ENCODE measurements around the gene NPAS3.

DNA sequence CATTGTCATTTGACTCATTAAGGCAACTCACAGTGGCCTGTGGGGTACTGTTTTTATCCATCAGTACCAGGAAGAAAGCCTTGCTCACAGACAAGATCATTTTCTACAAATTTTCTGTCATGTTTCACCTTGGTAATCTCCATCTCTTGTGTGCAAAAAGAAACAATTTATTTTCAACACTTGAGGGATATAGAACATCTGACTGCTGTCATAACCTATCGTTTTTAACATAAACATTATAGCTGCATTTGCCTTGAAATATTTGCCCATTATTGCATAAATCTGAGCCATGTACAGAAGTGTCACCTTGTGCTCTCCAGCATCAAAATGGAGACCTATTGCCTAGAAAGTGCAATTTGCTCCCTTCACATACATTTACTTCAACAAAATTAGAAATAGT, 300.8 kb downstream of the NPAS3 start:
- no peak for TF ChIP-seq EP300 (IDR thresholded peaks at IDR 0.05)
- TF ChIP-seq, protein P1, sequence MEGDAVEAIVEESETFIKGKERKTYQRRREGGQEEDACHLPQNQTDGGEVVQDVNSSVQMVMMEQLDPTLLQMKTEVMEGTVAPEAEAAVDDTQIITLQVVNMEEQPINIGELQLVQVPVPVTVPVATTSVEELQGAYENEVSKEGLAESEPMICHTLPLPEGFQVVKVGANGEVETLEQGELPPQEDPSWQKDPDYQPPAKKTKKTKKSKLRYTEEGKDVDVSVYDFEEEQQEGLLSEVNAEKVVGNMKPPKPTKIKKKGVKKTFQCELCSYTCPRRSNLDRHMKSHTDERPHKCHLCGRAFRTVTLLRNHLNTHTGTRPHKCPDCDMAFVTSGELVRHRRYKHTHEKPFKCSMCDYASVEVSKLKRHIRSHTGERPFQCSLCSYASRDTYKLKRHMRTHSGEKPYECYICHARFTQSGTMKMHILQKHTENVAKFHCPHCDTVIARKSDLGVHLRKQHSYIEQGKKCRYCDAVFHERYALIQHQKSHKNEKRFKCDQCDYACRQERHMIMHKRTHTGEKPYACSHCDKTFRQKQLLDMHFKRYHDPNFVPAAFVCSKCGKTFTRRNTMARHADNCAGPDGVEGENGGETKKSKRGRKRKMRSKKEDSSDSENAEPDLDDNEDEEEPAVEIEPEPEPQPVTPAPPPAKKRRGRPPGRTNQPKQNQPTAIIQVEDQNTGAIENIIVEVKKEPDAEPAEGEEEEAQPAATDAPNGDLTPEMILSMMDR (IDR thresholded peaks at IDR 0.05), result no peak
